ENCODE data around the gene NR2C2.

The NR2C2 gene

DNA sequence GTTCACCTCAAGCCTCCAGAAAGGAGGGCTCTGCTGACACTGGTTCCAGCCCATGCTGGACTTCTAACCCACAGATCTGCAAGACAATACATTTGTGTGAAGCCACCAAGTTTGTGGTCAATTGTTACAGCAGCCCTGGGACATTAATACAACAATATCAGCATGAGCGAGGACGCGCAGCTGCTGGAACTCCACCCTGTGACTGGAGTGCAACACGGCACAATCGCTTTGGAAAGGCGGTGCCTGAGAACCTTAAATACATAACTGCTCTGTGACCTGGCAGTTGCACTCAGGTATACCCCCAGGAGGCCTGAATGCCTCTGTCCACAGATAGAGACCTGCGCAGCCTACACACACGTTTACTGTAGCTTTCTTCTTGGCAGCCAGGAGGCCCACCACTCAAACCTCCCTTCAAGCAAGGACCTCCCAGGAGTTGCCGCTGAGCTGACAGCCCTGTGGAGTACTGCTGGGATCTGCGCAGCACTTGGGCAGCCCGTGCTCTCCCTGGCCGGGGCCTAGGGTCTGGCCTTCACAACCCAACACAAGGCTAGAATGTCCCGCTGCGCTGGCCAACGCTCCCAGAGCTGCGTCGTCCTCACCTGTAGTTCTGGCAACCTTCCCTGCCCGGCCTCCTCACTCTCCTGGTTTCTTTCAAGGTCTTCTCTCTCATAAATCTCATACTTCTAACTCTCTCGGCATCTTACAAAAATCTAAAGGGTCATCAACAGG, 109.5 kb downstream of the NR2C2 start:
- H3K27ac Mint-ChIP-seq: peak overlapping the region; percentile 0
- no peaks in the 10 kb centered on the region for H3K27me3 Mint-ChIP-seq (ENCODE audit: low read depth, poor library complexity)
- H3K4me1 Mint-ChIP-seq: no peaks in the 10 kb centered on the region
- no peak overlapping the region for H3K4me3 Mint-ChIP-seq
- peaks cover 80% of the 10 kb centered on the region for H3K36me3 Mint-ChIP-seq (ENCODE audit: low read depth)
- DNase-seq: no peak
- H3K9me3 Mint-ChIP-seq: peaks cover 9% of the 10 kb centered on the region
- TF ChIP-seq, protein P1, sequence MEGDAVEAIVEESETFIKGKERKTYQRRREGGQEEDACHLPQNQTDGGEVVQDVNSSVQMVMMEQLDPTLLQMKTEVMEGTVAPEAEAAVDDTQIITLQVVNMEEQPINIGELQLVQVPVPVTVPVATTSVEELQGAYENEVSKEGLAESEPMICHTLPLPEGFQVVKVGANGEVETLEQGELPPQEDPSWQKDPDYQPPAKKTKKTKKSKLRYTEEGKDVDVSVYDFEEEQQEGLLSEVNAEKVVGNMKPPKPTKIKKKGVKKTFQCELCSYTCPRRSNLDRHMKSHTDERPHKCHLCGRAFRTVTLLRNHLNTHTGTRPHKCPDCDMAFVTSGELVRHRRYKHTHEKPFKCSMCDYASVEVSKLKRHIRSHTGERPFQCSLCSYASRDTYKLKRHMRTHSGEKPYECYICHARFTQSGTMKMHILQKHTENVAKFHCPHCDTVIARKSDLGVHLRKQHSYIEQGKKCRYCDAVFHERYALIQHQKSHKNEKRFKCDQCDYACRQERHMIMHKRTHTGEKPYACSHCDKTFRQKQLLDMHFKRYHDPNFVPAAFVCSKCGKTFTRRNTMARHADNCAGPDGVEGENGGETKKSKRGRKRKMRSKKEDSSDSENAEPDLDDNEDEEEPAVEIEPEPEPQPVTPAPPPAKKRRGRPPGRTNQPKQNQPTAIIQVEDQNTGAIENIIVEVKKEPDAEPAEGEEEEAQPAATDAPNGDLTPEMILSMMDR (IDR thresholded peaks at IDR 0.05): no peak

DNA sequence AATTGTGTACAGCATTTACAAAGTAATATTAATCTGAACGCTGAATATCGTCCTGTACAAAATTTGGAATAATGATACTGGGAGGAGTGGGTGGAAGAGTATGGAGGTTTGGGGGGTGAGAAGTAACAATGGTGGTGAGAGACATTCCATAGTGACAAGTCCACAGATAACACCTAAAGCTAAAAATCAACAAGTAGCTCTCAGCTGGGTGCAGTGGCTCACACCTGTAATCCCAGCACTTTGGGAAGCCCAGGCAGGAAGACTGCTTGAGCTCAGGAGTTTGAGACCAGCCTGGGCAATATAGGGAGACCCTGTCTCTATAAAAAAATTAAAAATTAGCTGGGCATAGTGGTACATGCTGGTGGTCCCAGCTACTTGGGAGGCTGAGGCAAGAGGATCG, 112.6 kb downstream of the NR2C2 start:
- DNase-seq: no peak
- no peak overlapping the region for H3K27ac Mint-ChIP-seq
- peaks cover 16% of the 10 kb centered on the region for H3K4me1 Mint-ChIP-seq
- TF ChIP-seq, protein P1 (IDR thresholded peaks at IDR 0.05): no peak
- no peaks in the 10 kb centered on the region for H3K27me3 Mint-ChIP-seq (ENCODE audit: low read depth, poor library complexity)
- H3K4me3 Mint-ChIP-seq: no peak overlapping the region
- H3K9me3 Mint-ChIP-seq: peaks cover 18% of the 10 kb centered on the region
- peaks cover 76% of the 10 kb centered on the region for H3K36me3 Mint-ChIP-seq (ENCODE audit: low read depth)

DNA sequence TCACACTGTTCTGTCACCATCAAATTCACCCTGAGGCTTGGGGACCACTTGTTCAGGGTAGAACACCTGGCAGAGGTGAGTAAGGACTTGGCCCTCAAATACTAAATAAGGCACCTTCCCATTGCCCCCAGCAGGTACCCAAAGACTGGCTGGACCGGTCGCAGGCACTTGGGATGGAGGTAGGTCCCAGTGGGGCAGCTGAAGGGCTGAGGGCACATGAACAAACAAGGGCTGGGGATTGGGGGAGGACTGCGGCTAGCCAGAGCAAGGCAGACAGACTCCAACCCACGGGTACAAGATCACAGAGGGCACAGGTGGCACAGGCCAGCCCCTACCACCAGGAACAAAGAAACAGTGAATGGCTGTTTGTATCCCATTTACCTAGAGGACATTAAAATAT, 115.9 kb downstream of the NR2C2 start:
- Mint-ChIP-seq H3K27ac (no peak overlapping the region), H3K4me1 (peaks cover 22% of the 10 kb centered on the region), H3K9me3 (peaks cover 18% of the 10 kb centered on the region), H3K27me3 (ENCODE audit: low read depth, poor library complexity) (no peaks in the 10 kb centered on the region), H3K36me3 (ENCODE audit: low read depth) (peaks cover 60% of the 10 kb centered on the region), H3K4me3 (peak overlapping the region; percentile 94)
- no peak for DNase-seq
- TF ChIP-seq, protein P1 (IDR thresholded peaks at IDR 0.05): no peak

DNA sequence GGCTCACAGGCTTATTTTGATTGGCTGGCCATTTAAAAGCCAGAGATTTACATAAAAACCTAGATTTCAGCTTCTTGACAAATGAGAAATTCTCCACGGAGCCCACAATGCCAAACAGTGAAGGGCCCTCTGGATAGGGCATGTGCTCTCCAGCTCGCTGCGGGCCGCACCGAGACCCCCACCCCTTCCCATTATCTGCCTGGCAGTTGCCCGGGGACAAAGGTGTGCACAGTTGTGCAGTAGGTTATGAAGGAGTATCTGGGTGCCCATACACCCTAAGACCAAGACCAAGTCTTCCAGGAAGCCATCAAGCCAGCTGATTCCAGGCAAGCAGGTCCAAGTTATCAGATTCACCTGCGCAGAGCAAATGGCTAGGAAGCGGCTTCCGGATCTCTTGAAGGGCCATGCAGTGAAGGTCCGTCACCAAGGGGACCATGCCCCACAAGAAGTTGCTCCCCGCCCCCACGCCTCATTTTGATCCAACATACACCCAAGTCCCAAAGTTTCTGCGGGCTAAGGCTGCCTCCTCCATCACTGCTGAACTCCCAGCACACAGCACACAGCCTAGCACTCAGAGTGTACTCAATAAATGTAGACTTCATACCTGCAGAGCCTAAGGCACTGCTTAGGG, 116.4 kb downstream of the NR2C2 start:
- Mint-ChIP-seq H3K4me3 (peak overlapping the region; percentile 94), H3K27ac (peak overlapping the region; percentile 68), H3K9me3 (peaks cover 18% of the 10 kb centered on the region), H3K4me1 (peaks cover 27% of the 10 kb centered on the region), H3K27me3 (ENCODE audit: low read depth, poor library complexity) (no peaks in the 10 kb centered on the region), H3K36me3 (ENCODE audit: low read depth) (peaks cover 54% of the 10 kb centered on the region)
- no peak for DNase-seq
- TF ChIP-seq, protein P1 (IDR thresholded peaks at IDR 0.05): no peak

DNA sequence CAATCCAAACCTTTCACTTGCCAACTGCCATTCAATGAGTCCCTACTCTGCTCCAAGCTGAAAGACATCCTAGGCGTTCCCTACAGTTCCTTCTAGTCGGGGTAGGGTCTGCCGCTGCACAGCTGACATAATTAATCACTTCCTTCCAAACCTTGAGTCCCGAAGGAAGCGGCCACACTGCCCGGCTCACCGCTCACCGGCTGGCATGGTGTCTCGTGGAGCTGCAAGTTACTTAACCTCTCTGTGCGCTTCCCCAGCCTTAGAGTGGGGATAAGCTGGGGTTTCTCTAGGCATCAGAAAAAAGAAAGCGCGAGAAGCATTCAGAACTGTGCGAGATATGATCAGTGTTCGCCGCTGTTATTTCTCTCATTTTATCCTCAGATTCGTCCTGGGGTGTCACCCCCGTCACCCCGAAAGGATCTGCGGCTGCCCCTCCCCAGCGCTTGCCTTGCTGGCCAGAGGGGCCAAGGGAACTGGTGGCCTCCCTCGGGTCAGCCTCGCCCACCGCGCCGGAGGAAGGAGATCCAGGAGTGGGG, 117.0 kb downstream of the NR2C2 start:
- peaks cover 29% of the 10 kb centered on the region for H3K4me1 Mint-ChIP-seq
- H3K4me3 Mint-ChIP-seq: peak overlapping the region; percentile 94
- H3K27ac Mint-ChIP-seq: peak overlapping the region; percentile 68
- peak; percentile 40 for DNase-seq
- peaks cover 18% of the 10 kb centered on the region for H3K9me3 Mint-ChIP-seq
- H3K27me3 Mint-ChIP-seq (ENCODE audit: low read depth, poor library complexity): no peaks in the 10 kb centered on the region
- TF ChIP-seq, protein P1 (IDR thresholded peaks at IDR 0.05): no peak
- peaks cover 48% of the 10 kb centered on the region for H3K36me3 Mint-ChIP-seq (ENCODE audit: low read depth)

Measured in nephron progenitor cell (in vitro differentiated cells).